GM18951 (cell line): ENCODE data around the gene ZNF804A.
"Not testable (repeated sequence)": the region's sequence is repeated elsewhere in the genome, so short reads cannot be mapped to it uniquely, and the experiment has no call there.

Experiments
- POLR2A ChIP-seq: IDR thresholded peaks from 4 replicates; pipeline ENCODE4 v1.6.1; 2011; ENCODE audit warnings: mild to moderate bottlenecking; ENCODE audit not compliant: insufficient read length, insufficient read depth; ENCODE audit errors: extremely low read depth
- in situ Hi-C: fragments of 300-500 bp; cut with MboI; formaldehyde crosslinking; loops from one replicate; pipeline ENCODE4 v1.12.0; 2022; ENCODE audit warnings: low sequenced_read_pairs, mixed read lengths, inconsistent platforms; ENCODE audit not compliant: unreplicated experiment

ZNF804A gene

GRCh38 chr2:184834699-184835397 lies 236.5 kb downstream of the ZNF804A start:
- in situ Hi-C loops: no loop called here
- no peak for TF ChIP-seq POLR2A

GRCh38 chr2:184835398-184835715 lies 237.0 kb downstream of the ZNF804A start:
- in situ Hi-C loops: no loop called here
- TF ChIP-seq POLR2A: no peak

GRCh38 chr2:184847331-184847730 lies 249.0 kb downstream of the ZNF804A start:
- no peak for TF ChIP-seq POLR2A
- in situ Hi-C loops: no loop called here

- in situ Hi-C loops: no loop called here
- TF ChIP-seq POLR2A: no peak
These were observed 251.2 kb downstream of the ZNF804A start for GRCh38 chr2:184849516-184849915.

GRCh38 chr2:184851576-184851975 lies 253.2 kb downstream of the ZNF804A start:
- no peak for TF ChIP-seq POLR2A
- in situ Hi-C loops: no loop called here

GRCh38 chr2:184859187-184859586 lies 260.9 kb downstream of the ZNF804A start:
- no peak for TF ChIP-seq POLR2A

GRCh38 chr2:184860744-184861143 lies 262.4 kb downstream of the ZNF804A start:
- no peak for TF ChIP-seq POLR2A
- in situ Hi-C loops: no loop called here

More at GRCh38 chr2:184859187-184859586, 260.9 kb downstream of the ZNF804A start:
- in situ Hi-C loops: no loop called here

GRCh38 chr2:184875212-184875611 lies 276.9 kb downstream of the ZNF804A start:
- no peak for TF ChIP-seq POLR2A
- in situ Hi-C loops: no loop called here

GRCh38 chr2:184875911-184876310 lies 277.6 kb downstream of the ZNF804A start:
- in situ Hi-C loops: no loop called here
- TF ChIP-seq POLR2A: no peak

- no peak for TF ChIP-seq POLR2A
These were observed 279.6 kb downstream of the ZNF804A start for GRCh38 chr2:184877909-184878308.

GRCh38 chr2:184879671-184880070 lies 281.3 kb downstream of the ZNF804A start:
- in situ Hi-C loops: no loop called here

More at GRCh38 chr2:184877909-184878308, 279.6 kb downstream of the ZNF804A start:
- in situ Hi-C loops: no loop called here

GRCh38 chr2:184886585-184886984 lies 288.3 kb downstream of the ZNF804A start:
- in situ Hi-C loops: not testable (repeated sequence)

More at GRCh38 chr2:184879671-184880070, 281.3 kb downstream of the ZNF804A start:
- TF ChIP-seq POLR2A: no peak

GRCh38 chr2:184890311-184890710 lies 292.0 kb downstream of the ZNF804A start:
- TF ChIP-seq POLR2A: no peak
- in situ Hi-C loops: no loop called here

- no peak for TF ChIP-seq POLR2A
- in situ Hi-C loops: no loop called here
These were observed 306.7 kb downstream of the ZNF804A start for GRCh38 chr2:184904991-184905390.

- no peak for TF ChIP-seq POLR2A
- in situ Hi-C loops: no loop called here
These were observed 307.8 kb downstream of the ZNF804A start for GRCh38 chr2:184906160-184906559.

GRCh38 chr2:184906709-184907108 lies 308.4 kb downstream of the ZNF804A start:
- TF ChIP-seq POLR2A: no peak
- in situ Hi-C loops: no loop called here
